Measurements from ENCODE around the gene DERL2. TPM values are rescaled to one million over a fixed set of nuclear protein-coding genes. Genes with fewer than 3 reads are reported as not detected.

Gene DERL2
- total RNA-seq, 4 donors from 2014 or later = 22.0 to 30.6 (median 23.4) TPM

- no peak for DNase-seq (ENCODE audit: low spot score in 2 of 2)
- WGBS, 2 donors = 22 to 46% methylated on average over 13 to 43 of the region's 44 CpGs
- Histone ChIP-seq H3K27me3 (no peaks in the 10 kb centered on the region), H3K27ac (peak overlapping the region in 1 of 4 donors; percentile 66), H3K4me3 (peak overlapping the region; percentile 45 to 66 (median 58)), H3K36me3 (no peaks in the 10 kb centered on the region), H3K4me1 (peaks cover 0 to 22% (median 4%) of the 10 kb centered on the region in 4 donors), H3K9me3 (no peaks in the 10 kb centered on the region)
- no peak for TF ChIP-seq CTCF (IDR thresholded peaks at IDR 0.05)
- TF ChIP-seq POLR2A (IDR thresholded peaks at IDR 0.05) = no peak
- no peak for TF ChIP-seq EP300 (IDR thresholded peaks at IDR 0.05)
Measured at GRCh38 chr17:5499476-5500231, 13.7 kb upstream of the DERL2 start.

DNA sequence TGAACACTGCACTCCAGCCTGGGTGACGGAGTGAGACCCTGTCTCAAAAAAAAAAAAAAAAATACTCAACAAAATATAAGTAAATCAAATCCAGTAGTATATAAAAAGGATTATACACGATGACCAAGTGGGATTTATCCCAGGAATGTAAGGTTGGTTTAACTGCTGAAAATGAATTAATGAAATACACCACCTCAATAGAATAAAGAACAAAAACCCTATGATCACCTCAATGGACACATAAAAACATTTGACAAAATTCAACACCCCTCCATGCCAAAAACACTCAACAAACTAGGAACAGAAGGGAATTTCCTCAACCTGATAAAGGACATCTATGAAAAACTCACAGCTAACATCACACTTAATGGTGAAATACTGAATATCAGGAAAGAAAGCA is 7.0 kb upstream of the DERL2 start:
- H3K9me3 ChIP-seq = no peaks in the 10 kb centered on the region
- peaks cover 0 to 25% (median 15%) of the 10 kb centered on the region in 3 donors for H3K36me3 ChIP-seq
- no peak for DNase-seq (ENCODE audit: low spot score in 2 of 2)
- H3K4me1 ChIP-seq = peaks cover 0 to 12% (median under 1%) of the 10 kb centered on the region in 4 donors
- H3K27ac ChIP-seq = no peak overlapping the region
- no peaks in the 10 kb centered on the region for H3K27me3 ChIP-seq
- WGBS, 2 donors = 92 to 97% methylated on average over 2 of the region's 2 CpGs
- no peak overlapping the region for H3K4me3 ChIP-seq
- TF ChIP-seq POLR2A (IDR thresholded peaks at IDR 0.05) = no peak
- TF ChIP-seq EP300 (IDR thresholded peaks at IDR 0.05) = no peak

DNA sequence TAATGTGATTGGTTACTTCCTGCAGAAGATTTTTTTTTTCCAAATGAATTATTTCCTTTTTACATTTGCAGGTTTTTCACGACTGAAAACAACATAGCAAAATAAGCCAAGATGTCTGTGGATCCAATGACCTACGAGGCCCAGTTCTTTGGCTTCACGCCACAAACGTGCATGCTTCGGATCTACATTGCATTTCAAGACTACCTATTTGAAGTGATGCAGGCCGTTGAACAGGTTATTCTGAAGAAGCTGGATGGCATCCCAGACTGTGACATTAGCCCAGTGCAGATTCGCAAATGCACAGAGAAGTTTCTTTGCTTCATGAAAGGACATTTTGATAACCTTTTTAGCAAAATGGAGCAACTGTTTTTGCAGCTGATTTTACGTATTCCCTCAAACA is 2.8 kb upstream of the DERL2 start:
- Histone ChIP-seq H3K9me3 (no peaks in the 10 kb centered on the region), H3K36me3 (peaks cover 0 to 32% (median 15%) of the 10 kb centered on the region in 3 donors), H3K4me1 (peaks cover 0 to 40% (median 22%) of the 10 kb centered on the region in 4 donors), H3K4me3 (no peak overlapping the region), H3K27ac (no peak overlapping the region), H3K27me3 (no peaks in the 10 kb centered on the region)
- WGBS, 2 donors = 86 to 87% methylated on average over 8 of the region's 8 CpGs
- no peak for DNase-seq (ENCODE audit: low spot score in 2 of 2)
- TF ChIP-seq EP300 (IDR thresholded peaks at IDR 0.05) (no peak), CTCF (IDR thresholded peaks at IDR 0.05) (no peak), POLR2A (IDR thresholded peaks at IDR 0.05) (no peak)

DNA sequence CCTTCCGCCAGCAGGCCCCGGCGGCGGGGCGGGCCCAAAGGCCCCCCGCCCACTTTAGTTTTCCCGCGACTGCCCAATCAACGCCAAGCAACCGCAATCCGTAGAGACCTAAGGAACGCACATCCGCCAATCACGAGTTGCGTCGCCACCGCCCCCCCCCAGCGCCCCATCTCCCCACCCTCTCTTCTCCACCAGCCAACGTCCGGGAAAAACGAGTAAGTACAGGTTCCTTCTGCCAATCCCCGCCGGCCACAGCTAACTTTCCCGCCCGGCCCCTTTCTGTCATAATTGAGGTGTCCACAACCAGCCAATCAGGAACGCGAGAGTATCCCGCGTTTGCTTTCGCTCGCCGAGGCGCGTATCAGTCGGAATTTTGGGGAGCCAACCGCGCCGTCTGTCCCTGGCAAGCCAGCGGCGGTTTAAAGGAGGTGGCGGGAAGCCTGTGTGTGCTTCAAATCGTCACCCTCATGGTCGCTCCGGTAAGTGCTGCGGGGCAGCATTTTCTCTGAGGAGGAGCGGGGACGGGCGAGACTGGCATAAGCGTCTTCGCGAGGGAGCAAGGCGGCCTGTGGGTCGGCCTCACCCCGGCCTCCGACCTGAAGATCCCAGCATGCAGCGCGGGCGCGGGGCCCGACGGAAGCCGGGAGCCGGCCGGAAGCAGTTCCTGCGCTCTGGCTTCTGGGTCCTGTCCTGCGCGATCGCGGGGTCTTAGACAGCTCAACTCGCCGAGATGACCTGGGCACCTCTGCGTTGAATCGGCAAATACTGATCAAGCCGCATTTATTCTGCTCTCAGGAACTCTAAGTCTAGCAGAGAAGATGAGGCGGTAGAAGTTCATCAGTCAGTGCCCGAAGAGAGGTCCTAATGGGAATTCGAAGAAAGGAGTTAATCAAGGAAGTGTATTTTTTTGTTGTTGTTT is 487 bp upstream of the DERL2 start, which contains the start of gene MIS12:
TSS of gene MIS12 (plus strand) at position 361 of the 919 bp plus-strand sequence. CDS start 2,297 bp downstream, outside the sequence.
- peak within 1 kb of the TSS; percentile 98 to 100 (median 98) for H3K27ac ChIP-seq
- 0 to 1% methylated on average over 51 to 56 of the region's 77 CpGs for WGBS, 2 donors
- no peaks in the 10 kb centered on the region for H3K9me3 ChIP-seq
- peak; percentile 98 to 99 for DNase-seq (ENCODE audit: low spot score in 2 of 2)
- TF ChIP-seq CTCF (IDR thresholded peaks at IDR 0.05) = peak in 2 of 5 experiments; percentile 28 to 50
- peak; percentile 83 to 93 for TF ChIP-seq EP300 (IDR thresholded peaks at IDR 0.05)
- peak; percentile 51 to 78 for TF ChIP-seq POLR2A (IDR thresholded peaks at IDR 0.05)
- H3K27me3 ChIP-seq = no peaks in the 10 kb centered on the region
- peaks cover 0 to 43% (median 22%) of the 10 kb centered on the region in 4 donors for H3K4me1 ChIP-seq
- peak within 1 kb of the TSS; percentile 86 to 98 (median 95) for H3K4me3 ChIP-seq
- H3K36me3 ChIP-seq = peaks cover 0 to 53% (median 19%) of the 10 kb centered on the region in 3 donors

DNA sequence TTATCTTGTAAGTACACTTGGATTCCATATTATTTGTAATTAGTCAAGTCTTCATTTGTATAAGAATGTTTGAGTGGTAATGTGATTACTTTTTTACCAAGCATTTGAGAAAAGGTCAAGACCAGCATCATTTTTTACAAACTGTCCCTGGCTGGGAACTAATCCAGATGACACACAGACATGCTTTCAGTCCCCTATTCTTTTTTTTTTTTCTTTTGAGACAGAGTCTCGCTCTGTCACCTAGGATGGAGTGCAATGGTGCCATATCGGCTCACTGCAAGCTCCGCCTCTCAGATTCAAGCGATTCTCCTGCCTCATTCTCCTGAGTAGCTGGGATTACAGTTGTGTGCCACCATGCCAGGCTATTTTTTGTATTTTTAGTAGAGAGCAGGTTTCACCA is 4.5 kb downstream of the DERL2 start:
- no peak overlapping the region for H3K27ac ChIP-seq
- H3K36me3 ChIP-seq = peaks cover 8 to 79% (median 26%) of the 10 kb centered on the region in 3 donors
- 89 to 95% methylated on average over 4 of the region's 4 CpGs for WGBS, 2 donors
- H3K9me3 ChIP-seq = no peaks in the 10 kb centered on the region
- H3K4me3 ChIP-seq = no peak overlapping the region
- H3K4me1 ChIP-seq = peaks cover 0 to 21% (median 11%) of the 10 kb centered on the region in 4 donors
- no peak for DNase-seq (ENCODE audit: low spot score in 2 of 2)
- TF ChIP-seq CTCF (IDR thresholded peaks at IDR 0.05) (no peak), POLR2A (IDR thresholded peaks at IDR 0.05) (no peak), EP300 (IDR thresholded peaks at IDR 0.05) (no peak)
- no peaks in the 10 kb centered on the region for H3K27me3 ChIP-seq
